ENCODE data around the gene FGF12.

- TF ChIP-seq CTCF (IDR thresholded peaks at IDR 0.05; ENCODE audit: low read depth, low read length) (no peak), EZH2phosphoT487 (IDR thresholded peaks at IDR 0.05; ENCODE audit: low read depth) (no peak)
These were observed 23.8 kb upstream of the FGF12 start for GRCh38 chr3:192751148-192751547.

All from OCI-LY3 (cell line).